HepG2 (cell line): ENCODE data around the gene TCERG1L. TPM values are rescaled to one million over a fixed set of nuclear protein-coding genes. Genes with fewer than 3 reads are reported as not detected.

Experiments used
- ATAC-seq: fragments of 200-7000 bp; cut with Tn5 transposase; 3 replicates; pipeline ENCODE4 v1.9.1; 2020; ENCODE audit warnings: mild to moderate bottlenecking, moderate library complexity
- BruUV-seq: library from RNA; stranded (reverse); fragments of 400-500 nt; replicated peaks from 2 replicates; lab custom pipeline; 2021; lab: Mats Ljungman, UMichigan
- CTCF ChIA-PET: fragments of 300-600 bp; formaldehyde crosslinking; extraction: SDS; loops from one replicate; lab custom pipeline; 2021; ENCODE audit warnings: low total read pairs, inconsistent platforms, low intra/inter-chr PET ratio; lab: Yijun Ruan, JAX
- POLR2A ChIA-PET: fragments of 350-600 bp; sonication (Branson Sonifier 250); formaldehyde crosslinking; loops from one replicate; lab custom pipeline; 2020; ENCODE audit warnings: antibody characterized with exemption, inconsistent platforms; lab: Yijun Ruan, JAX
- DNase-seq: peaks from one replicate; pipeline ENCODE4 v3.0.0-alpha.2; 2015; ENCODE audit warnings: low spot score
- FAIRE-seq: peaks from 3 replicates; lab custom pipeline; 2011; peaks lifted over from hg19 to GRCh38; lab: Jason Lieb, UNC
- H2AFZ ChIP-seq: one replicate; pipeline ENCODE4 v1.6.1; 2011; ENCODE audit warnings: low read length, inconsistent platforms
- H3K27ac ChIP-seq: fragments of 300-600 bp; 3 replicates; pipeline ENCODE4 v1.8.0; 2011; ENCODE audit warnings: mixed run types, mild to moderate bottlenecking, mixed read lengths, low read length, inconsistent platforms; ENCODE audit not compliant: insufficient read depth; ENCODE audit errors: extremely low read length
- H3K27me3 ChIP-seq, 2 experiments: fragments of 200-600 bp in 1 of 2; 2 replicates in 1 of 2; 3 replicates in 1 of 2; pipeline versions ENCODE4 v1.6.0 to v1.8.0; 2011; ENCODE audit warnings: low read length in 2 of 2, mild to moderate bottlenecking in 2 of 2, moderate library complexity in 2 of 2, inconsistent platforms in 1 of 2; ENCODE audit not compliant: insufficient read depth in 2 of 2, control insufficient read depth in 1 of 2
- H3K36me3 ChIP-seq, 2 experiments: fragments of 200-600 bp in 1 of 2; replicated peaks in 1 of 2; 2 replicates in 1 of 2; 3 replicates in 1 of 2; pipeline versions ENCODE4 v1.5.1 to v1.8.0; 2011; ENCODE audit warnings: low read length in 2 of 2, inconsistent platforms in 1 of 2; ENCODE audit not compliant: insufficient read depth in 2 of 2, control insufficient read depth in 1 of 2
- H3K4me1 ChIP-seq: 2 replicates; pipeline ENCODE4 v1.5.1; 2012; ENCODE audit warnings: low read length, inconsistent platforms; ENCODE audit not compliant: insufficient read depth
- H3K4me2 ChIP-seq: 2 replicates; pipeline ENCODE4 v1.6.0; 2011; ENCODE audit warnings: low read depth, low read length, inconsistent platforms
- H3K4me3 ChIP-seq, 3 experiments: fragments of 200-600 bp in 1 of 3; sonication (generic), shearing (Covaris generic) in 1 of 3; replicated peaks in 1 of 3; 2 replicates each; pipeline ENCODE4 v1.5.1; 2011 to 2016; ENCODE audit warnings: low read length in 3 of 3, inconsistent platforms in 2 of 3, low read depth in 2 of 3, mild to moderate bottlenecking in 2 of 3, control low read depth in 1 of 3, mixed read lengths in 1 of 3; ENCODE audit not compliant: insufficient read depth in 1 of 3
- H3K79me2 ChIP-seq: one replicate; pipeline ENCODE4 v1.6.1; 2011; ENCODE audit warnings: low read length, inconsistent platforms; ENCODE audit not compliant: insufficient read depth
- H3K9ac ChIP-seq: 2 replicates; pipeline ENCODE4 v1.6.0; 2011; ENCODE audit warnings: mild to moderate bottlenecking, low read depth, low read length, inconsistent platforms; ENCODE audit not compliant: insufficient read depth
- H3K9me3 ChIP-seq: 2 replicates; pipeline ENCODE4 v1.5.1; 2012; ENCODE audit warnings: mild to moderate bottlenecking, low read length
- H4K20me1 ChIP-seq: 2 replicates; pipeline ENCODE4 v1.6.0; 2011; ENCODE audit warnings: inconsistent platforms, mild to moderate bottlenecking, low read length, moderate library complexity; ENCODE audit not compliant: insufficient read depth
- BHLHE40 ChIP-seq: IDR thresholded peaks from 2 replicates; pipeline ENCODE4 v1.6.1; 2011; ENCODE audit warnings: low read length, improper control_type of control experiment
- HOXD1 ChIP-seq: sonication (generic); formaldehyde crosslinking; IDR thresholded peaks from 2 replicates; pipeline ENCODE4 v1.5.0; 2020; ENCODE audit warnings: missing genetic modification reagents
- NR2C2 ChIP-seq: sonication (generic); formaldehyde crosslinking; IDR thresholded peaks from 2 replicates; pipeline ENCODE4 v1.4.0; 2020; ENCODE audit warnings: missing genetic modification reagents, mild to moderate bottlenecking, moderate library complexity, borderline replicate concordance
- PCBP1 ChIP-seq: fragments of 200-400 bp; formaldehyde crosslinking; IDR thresholded peaks from 2 replicates; pipeline ENCODE4 v1.6.1; 2017; ENCODE audit warnings: mild to moderate bottlenecking, low read depth, low read length, borderline replicate concordance
- ZNF256 ChIP-seq: sonication (generic); formaldehyde crosslinking; conservative IDR thresholded peaks from 2 replicates; pipeline ENCODE4 v1.4.0; 2020; ENCODE audit warnings: missing genetic modification reagents
- ZNF557 ChIP-seq: sonication (generic); formaldehyde crosslinking; IDR thresholded peaks from 2 replicates; pipeline ENCODE4 v1.4.0; 2020; ENCODE audit warnings: missing genetic modification reagents
- ZNF572 ChIP-seq: sonication (generic); formaldehyde crosslinking; IDR thresholded peaks from 2 replicates; pipeline ENCODE4 v1.5.1; 2020; ENCODE audit warnings: mild to moderate bottlenecking, missing genetic modification reagents
- ZNF614 ChIP-seq: IDR thresholded peaks from 2 replicates; pipeline ENCODE4 v1.6.1; 2018; ENCODE audit warnings: missing biosample characterization, missing genetic modification reagents, inconsistent platforms, borderline replicate concordance
- ZNF703 ChIP-seq: sonication (generic); formaldehyde crosslinking; IDR thresholded peaks from 2 replicates; pipeline ENCODE4 v1.5.1; 2020; ENCODE audit warnings: missing genetic modification reagents, mild to moderate bottlenecking, moderate library complexity, borderline replicate concordance
- ZNF878 ChIP-seq: sonication (generic); formaldehyde crosslinking; IDR thresholded peaks from 2 replicates; pipeline ENCODE4 v1.8.1; 2023; ENCODE audit warnings: mild to moderate bottlenecking, missing genetic modification reagents, moderate library complexity
- WGBS: methylation state at CpG from one replicate; pipeline ENCODE4 v1.1.6; 2017; ENCODE audit warnings: low lambda C conversion rate; 5-methylcytosine and 5-hydroxymethylcytosine counted together
- in situ Hi-C: cut with HindIII; loops from 2 replicates; pipeline ENCODE4 v1.10.0; 2017; ENCODE audit warnings: low pct_unique_long_range_greater_than_20kb; ENCODE audit not compliant: extremely low pct_ligation_motif_present
- intact Hi-C: fragments of 100-400 bp; cut with micrococcal nuclease; formaldehyde crosslinking; loops from one replicate; pipeline ENCODE4 v1.10.0; 2022; ENCODE audit not compliant: unreplicated experiment
- polyA plus RNA-seq, 8 experiments: library from polyadenylated mRNA; depleted of rRNA in 3 of 8; stranded (reverse) in 7 of 8; unstranded in 1 of 8; fragments of >200 nt; fragmentation: Illumina TruSeq in 4 of 8; extraction: Trizol in 4 of 8; gene quantifications; 2 replicates each; pipeline versions ENCODE4 v1.2.1 to v1.2.3, GENCODE V29; 2011 to 2016; ENCODE audit warnings: low read depth in 4 of 8, missing spikeins in 1 of 8, mixed read lengths in 1 of 8; ENCODE audit not compliant: insufficient read depth in 1 of 8
- total RNA-seq, 5 experiments: library from RNA; depleted of rRNA; stranded (reverse); fragments of >200 nt; fragmentation: Illumina TruSeq; extraction: Trizol; gene quantifications; 2 replicates each; pipeline ENCODE4 v1.2.3, GENCODE V29; 2016; ENCODE audit warnings: low read depth in 1 of 5

The TCERG1L gene
- total and polyA plus RNA-seq, 2 of the 13 experiments (the other 11 are each of a cell fraction or from before 2014, with no cell fraction given): not detected

GRCh38 chr10:131174211-131174565, 137.3 kb downstream of the TCERG1L start (continued):
- TF ChIP-seq ZNF703 (CRISPR knock-in tag) (no peak), ZNF256 (CRISPR knock-in tag) (no peak)
- TF ChIP-seq, all 625 proteins: peak for 0

GRCh38 chr10:131173484-131174210, 137.9 kb downstream of the TCERG1L start:
- WGBS: 31% methylated on average over 7 of the region's 12 CpGs
- no peak for ATAC-seq
- Histone ChIP-seq H3K9ac (no peak overlapping the region), H3K4me3 (no peak overlapping the region), H3K4me2 (no peak overlapping the region), H3K9me3 (peaks cover 15% of the 10 kb centered on the region), H3K4me1 (no peaks in the 10 kb centered on the region), H3K27ac (no peak overlapping the region), H3K27me3 (peaks cover 2 to 13% of the 10 kb centered on the region in 2 experiments; a peak in 4 of 5 replicates), H4K20me1 (no peaks in the 10 kb centered on the region), H2AFZ (no peak overlapping the region), H3K36me3 (no peaks in the 10 kb centered on the region), H3K79me2 (no peaks in the 10 kb centered on the region)
- POLR2A ChIA-PET: no interaction called here
- FAIRE-seq: no peak
- intact Hi-C loops: no loop called here
- CTCF ChIA-PET: no interaction called here
- DNase-seq: no peak
- TF ChIP-seq NR2C2 (CRISPR knock-in tag) (no peak), BHLHE40 (no peak), PCBP1 (no peak), ZNF557 (CRISPR knock-in tag) (no peak), ZNF878 (CRISPR knock-in tag) (no peak), HOXD1 (CRISPR knock-in tag) (no peak), ZNF572 (no peak), ZNF614 (CRISPR knock-in tag) (no peak)
- in situ Hi-C loops: no loop called here
- no TSS peak for BruUV-seq
